ENCODE data around the gene LTA4H.
"Not testable (repeated sequence)": the region's sequence is repeated elsewhere in the genome, so short reads cannot be mapped to it uniquely, and the experiment has no call there.

Gene LTA4H

DNA sequence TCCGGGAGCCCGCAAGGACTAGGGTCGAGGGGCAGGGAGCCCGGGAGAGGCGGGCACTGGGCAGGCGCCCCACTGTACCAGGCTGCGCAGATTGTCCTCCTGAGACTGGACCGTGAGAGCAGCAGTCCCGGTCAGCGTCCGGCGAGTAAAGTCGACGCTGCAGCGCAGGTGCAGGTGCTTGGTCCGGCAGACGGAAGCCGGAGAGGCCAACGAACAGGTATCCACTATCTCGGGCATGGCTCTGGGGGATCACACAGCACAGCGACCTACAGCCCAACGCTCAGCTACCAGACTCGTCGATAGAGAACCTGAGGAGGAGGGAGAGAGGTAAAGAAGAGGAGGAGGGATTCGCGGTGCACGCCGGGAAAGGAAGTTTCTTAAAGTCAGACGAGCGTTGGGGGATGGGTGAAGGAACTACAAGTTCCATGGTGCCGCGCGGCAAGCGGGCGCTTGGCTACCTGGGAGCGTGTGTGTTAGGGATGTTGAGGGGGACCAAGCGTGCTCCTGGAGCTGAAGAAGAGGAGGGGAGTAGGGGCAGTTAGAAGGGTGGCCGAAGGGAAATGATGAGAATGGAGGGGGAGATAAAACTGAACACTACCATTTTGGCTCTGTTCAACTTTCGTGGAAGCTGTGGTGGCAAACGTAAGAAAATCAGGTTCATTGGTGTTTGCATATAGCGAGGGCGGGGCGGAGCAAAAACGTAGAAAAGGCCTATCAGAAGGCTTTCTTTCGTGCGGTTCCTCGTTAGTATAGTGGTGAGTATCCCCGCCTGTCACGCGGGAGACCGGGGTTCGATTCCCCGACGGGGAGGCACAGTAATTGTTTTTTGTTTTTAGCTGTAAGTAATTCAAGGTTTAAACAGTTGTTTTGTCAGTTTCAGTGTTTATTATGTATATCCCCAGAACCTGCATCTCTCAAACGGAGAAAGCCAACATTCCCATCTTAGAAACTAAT lies at the start of gene LTA4H:
LTA4H (minus strand) TSS at position 305 of the 954 bp plus-strand sequence; CDS start at position 237, 68 bp downstream.
- peak; percentile 97 for DNase-seq

DNA sequence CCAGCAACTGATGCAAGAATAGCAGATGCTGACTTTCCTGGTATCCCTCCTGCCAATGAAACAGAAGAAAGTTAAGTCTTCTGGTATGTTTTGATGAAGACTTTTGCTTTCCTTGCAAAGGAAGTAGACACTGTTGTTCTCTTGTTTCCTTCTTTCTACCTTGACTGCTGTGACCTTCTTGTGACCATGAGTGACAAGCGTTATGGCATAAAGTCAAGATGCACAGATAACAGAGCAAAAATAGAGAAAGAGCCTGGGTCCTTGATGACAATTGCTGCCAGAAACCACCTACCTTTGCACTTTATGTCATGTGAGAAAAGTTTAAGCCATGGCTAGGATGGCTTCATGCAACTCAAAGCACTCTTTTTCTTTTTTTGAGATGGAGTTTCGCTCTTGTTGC lies 49.2 kb upstream of the LTA4H start:
- DNase-seq = no peak

DNA sequence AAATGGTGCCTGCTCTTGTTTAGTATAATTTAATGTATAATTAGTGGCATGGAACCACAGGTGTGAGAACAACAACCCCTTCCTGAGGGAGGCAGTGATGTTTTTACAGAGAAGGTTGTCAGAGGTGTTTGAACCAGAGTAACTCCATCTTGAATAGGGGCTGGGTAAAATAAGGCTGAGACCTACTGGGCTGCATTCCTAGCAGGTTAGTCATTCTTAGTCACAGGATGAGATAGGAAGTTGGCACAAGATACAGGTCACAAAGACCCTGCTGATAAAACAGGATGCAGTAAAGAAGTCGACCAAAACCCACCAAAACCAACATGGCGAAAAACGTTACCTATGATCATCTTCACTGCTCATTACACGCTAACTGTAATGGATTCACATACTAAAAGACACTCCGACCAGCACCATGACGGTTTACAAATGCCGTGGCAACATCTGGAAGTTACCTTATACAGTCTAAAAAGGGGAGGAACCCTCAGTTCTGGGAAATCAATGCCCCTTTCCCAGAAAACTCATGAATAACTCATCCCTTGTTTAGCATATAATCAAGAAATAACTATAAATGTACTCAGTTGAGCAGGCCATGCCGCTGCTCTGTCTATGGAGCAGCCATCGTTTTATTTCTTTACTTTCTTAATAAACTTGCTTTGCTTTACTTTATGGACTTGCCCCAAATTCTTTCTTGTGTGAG lies 47.8 kb upstream of the LTA4H start:
- DNase-seq = no peak

DNA sequence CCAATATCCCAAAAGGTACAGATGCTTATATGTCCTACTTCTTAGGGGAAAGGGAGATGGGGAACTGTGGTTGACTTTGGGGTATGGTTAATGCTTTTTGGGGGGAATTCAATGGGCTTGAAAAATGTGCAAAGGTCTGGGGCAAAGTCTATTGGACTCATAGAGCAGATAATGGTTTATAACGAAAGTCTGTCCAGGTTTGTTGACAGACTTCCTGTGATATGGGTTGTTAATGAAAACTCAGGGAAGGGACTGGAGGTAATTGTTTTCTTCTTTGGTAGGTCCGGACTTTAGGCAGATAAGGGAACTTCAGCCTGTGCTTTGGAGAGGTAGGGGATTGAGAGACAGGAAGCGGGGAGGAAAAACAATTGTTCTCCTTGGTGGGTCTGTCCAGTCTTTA lies 46.2 kb upstream of the LTA4H start:
- DNase-seq = no peak

DNA sequence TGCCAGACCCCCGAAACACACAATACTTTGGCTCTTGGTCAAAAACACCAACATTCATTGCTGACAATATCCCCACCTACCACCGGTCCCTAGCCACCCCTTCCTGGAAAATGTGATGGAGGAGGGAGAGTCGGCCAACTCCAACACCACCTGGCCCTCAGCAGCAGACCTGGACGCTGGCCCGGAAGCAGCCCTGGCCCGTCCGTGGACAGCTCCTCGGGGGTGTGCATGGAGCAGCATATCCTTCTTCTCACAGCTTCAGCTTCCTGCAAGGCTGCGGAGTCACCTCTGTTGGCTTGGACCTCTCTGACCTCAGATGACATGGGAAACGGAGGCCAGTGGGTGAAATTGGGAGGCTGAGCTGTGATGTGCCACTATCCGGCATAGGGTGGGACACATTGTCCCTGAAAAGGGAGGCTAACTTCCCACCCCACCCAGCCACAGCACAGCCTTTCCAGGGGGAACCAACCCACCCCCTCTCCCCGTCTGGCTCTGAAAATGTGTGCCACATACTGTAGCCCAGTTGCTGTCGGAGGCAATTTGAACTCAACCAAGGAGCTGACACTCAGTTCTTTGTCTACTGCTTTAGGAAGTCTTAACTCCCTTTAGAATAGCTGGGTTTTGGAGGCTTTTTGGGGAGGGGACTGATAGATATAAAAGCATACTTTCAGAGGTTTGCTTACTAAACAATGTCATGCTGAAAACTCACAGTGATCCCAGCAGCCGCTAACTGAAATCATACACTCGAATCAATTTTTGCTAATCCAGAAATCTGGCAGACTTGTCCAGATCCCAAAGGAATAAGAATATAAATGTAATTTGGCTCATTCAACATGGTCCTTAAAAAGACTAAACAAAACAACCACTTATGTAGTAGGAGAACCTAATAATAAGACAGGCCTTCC lies 43.1 kb upstream of the LTA4H start:
- DNase-seq = no peak

DNA sequence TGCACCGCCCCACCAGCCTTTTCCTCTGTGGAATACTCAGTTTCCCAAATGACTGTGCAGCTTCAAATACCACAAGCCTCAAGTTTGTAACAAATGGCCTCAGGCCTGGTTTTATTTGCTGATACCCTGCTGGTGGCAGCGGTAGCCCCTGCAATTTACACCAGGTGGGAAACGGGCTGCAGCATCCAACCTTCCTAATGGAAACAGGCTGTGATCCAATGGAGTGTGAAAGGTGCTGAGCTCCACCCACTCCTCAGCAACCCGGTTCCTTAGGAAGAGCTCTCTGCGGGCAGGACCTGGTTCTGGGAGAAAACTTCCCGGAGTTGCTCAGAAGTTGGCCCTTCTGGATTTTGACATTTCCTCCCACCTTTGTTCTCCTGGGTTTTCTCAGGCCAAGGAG lies 41.7 kb upstream of the LTA4H start:
- no peak for DNase-seq

DNA sequence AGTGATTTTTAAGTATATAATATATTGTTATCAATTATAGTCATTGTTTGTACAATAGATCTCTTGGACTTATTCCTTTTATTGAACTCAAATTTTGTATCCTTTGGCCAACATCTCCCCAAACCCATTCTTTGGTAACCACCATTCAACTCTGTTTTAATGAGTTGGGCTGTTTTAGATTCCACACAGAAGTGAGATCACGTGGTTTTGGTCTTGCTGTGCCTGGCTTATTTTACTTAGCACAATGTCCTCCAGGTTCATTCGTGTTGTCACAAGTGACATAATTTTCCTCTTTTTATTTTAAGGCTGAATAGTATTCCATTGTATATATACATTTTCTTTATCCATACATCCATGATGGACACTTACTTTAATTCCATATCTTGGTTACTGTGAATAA lies 40.2 kb upstream of the LTA4H start:
- DNase-seq = no peak

DNA sequence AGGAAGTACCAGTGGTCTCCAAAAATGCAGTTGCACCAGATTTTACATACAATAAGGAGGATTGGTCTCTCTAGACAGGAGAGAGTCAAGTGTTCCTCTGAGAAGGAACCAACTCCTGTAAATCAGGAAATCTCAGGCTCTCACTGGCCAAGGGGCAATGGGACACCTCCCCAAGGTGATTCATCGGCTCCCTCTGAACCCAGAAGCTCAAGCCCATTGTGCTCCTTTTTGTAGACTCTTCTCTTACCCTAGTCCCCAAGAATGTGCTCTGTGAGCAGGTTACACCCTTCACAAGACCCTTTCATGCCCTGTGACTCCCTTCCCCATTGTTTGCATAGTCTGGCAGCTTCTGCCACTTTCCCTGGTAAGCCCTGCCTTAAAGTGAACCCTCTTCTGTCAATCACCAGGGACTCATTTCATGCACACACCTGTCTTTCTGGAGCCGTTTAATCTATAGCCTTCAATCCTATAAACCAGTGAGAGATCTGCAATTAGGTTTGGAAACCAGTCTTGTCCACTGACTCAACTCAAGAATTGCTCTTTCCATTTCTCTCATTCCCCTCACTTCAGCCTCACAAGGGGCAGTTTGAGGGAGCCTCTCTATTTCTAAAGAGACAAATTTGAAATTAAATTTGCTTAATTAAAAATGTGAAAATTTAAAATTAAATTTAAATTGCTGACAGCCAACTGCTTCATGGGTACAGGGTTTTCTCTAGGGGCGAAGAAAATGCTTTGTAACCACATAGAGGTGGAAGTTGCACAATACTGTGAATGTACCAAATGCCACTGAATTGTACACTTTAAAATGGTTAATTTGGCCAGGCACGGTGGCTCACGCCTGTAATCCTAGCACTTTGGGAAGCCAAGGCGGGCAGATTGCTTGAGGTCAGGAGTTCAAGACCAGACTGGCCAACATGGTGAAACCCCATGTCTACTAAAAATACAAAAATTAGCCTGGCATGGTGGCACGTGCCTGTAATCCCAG lies 38.3 kb upstream of the LTA4H start:
- DNase-seq = no peak

DNA sequence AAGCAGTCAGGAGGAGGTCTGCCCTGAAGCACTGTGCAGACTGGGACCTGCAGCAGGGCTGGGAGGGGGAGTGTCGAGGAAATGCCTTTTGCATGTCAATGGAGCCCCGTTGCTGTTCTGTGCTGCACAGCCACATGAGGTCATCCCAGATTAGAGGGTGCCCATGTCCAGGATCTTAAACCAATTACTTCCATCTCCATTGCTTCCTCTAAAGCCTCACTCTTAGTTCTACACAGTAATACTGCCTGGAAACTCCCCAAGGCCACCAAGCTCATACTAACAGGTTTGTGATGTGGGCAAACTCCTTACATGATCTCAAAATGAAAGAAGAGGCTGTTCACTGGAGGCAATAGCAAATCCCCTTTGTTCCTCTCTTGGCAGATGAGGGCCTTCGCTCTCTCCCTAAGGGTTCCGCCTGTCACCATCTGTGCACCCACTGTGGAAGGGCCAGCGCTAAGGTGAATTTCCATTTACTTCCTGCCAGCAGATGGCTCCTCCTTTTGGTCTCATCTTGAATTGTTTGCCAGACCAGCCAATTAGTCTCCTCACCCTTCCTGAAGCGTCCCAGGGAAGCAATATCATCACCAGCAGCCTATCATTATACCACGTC lies 35.4 kb upstream of the LTA4H start:
- DNase-seq = no peak

DNA sequence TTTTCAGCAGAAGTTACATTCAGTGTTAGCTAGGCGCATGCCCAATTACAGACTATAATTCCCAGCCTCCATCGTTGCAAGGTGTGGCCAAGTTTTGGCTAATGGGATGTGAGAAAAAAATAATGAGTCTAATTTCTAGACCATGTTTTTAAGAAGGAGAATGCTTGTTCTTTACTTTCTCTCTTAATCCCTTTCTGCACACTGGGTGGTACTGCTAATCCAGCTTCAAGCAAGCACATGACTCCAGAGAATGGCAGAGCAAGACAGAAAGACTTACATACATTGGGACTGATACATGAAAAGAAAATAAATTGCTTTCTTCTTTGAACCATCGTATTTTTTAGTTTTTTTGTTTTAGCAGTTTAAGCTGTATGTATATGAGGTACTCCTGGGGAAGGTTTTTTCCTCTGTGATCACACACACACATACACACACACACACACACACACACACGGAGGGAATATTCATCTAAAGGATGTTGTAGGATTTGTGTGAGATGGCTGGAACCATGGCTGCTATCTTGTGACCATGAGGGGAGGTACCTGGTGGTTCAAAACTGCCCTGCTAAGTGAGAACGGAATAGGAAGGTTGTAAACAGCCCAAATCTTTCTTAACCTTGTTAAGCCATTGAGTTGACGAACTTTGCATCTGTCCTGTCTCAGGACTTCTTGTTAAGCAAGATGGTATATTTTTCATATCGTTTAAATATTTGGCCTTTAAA lies 34.3 kb upstream of the LTA4H start:
- DNase-seq = no peak

DNA sequence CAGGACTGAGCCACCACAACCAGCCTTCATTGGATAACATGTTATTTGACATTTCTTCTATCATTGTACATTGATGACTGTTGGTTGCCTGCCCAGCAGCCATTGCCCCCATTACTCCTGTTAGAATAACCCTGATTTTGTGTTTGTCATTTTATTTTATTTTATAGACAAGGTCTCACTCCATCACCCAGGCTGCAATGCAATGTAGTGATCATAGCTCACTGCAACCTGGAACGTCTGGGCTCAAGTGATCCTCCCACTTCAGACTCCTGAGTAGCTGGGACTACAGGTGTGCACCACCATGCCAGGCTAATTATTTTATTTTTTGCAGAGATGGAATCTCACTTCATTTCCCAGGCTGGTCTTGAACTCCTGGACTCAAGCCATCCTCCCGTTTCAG lies 33.2 kb upstream of the LTA4H start:
- no peak for DNase-seq

DNA sequence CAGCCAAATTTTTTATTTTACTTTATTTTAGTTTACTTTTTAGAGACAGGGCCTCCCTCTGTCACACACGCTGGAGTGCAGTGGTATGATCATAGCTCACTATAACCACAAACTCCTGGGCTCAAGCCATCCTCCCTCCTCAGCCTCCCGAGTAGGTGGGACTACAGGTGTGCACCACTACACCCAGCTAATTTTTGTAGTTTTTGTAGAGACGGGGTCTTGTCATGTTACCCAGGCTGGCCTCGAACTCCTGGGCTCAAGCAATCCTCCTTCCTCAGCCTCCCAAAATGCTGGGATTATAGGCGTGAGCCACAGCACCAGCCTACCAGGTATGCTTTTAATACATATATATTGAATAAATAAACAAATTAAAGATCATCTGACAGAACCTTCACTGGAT lies 32.7 kb upstream of the LTA4H start:
- no peak for DNase-seq

DNA sequence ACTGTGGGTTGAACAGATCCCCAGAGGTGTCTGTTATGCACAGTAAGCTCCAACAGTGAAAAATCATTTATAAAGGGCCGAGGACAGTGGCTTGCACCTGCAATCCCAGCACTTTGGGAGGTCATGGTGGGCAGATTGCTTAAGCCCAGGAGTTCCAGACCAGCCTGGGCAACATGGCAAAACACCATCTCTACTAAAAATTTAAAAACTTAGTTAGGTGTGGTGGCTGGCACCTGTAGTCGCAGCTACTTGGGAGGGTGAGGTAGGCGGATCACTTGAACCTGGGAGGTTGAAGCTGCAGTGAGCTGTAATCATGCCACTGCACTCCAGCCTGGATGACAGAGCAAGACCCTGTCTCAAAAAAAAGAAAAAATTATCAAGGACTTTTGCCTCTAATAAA lies 30.4 kb upstream of the LTA4H start:
- DNase-seq = not testable (repeated sequence)

DNA sequence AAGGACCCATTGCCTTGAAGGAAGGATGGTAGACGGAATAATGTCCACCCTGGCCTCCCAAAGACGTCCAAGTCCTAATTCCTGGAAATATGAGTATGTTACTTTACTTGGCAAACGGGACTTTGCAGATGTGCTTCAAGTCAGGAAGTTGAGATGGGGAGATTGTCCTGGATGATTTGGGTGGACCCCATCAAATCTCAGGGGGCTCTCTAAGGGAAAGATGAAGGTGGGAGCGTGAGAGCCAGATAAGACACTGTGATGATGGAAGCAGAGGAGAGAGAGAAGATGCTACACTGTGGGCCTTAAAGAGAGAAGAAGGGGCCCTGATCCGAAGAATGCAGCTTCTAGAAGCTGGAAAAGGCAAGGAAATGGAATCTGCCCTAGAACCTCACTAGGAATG lies 29.6 kb upstream of the LTA4H start:
- DNase-seq = no peak

DNA sequence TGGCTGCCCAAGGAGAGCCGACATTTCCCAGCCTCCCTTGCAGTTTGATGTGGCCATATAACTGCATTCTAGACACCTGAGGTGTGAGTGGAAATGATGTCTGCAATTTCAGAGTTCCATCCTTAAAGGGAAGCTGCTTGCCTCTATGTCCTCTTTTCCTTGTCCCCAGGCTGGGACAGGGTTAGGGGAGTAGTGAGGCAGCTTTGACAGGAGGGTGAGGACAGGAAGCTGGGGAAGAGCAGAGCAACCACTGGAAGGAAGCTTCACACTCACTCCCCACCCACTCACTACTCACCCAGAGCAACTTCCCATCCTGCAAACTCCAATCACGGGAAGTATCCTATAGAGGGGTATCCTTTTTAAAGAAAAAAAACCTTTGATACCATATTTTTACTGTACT lies 28.9 kb upstream of the LTA4H start:
- DNase-seq = no peak

DNA sequence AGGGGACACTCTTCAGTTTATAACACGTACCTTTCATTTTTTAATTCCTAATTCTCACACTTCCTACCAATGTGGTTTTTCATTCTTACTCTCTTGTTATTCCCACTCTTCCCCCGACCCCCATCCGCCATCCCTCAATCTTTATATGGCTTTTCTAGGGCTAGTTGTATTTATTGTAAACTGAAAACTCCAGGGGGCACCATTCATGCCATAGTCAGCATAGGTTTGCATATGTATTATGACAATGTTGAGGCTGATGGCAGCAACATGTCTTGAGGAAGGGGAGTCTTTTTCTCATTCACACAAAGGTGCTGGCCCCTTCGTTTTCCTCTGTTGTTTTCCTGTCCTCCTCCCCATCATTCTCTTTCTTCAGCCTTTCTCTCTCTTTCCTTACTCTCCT lies 27.7 kb upstream of the LTA4H start:
- peak; percentile 33 for DNase-seq

DNA sequence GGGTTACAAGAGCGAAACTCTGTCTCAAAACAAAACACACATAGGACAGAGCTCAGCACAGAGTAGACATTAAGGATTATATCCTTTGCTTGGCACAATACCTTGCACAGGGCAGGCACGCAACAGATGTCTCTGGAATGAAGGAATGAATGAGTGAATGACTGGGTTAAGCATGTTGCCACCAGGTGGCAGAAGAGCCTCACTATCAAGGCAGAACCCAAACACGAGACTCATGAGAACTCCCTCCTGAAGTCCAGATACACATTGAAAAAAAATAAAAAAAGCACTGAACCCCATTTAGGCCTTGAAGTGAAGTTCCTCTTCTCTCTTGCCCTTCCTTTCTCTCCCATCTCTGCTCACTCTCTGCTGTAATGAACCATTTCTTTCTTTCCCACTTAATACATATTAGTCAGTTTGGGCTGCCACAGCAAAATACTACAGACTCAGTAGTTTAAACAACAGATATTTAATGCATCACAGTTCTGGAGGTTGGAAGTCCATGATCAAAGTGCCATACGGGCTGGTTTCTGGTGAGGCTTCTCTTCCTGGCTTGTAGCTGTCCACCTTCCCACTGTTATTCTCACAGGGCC lies 26.6 kb upstream of the LTA4H start:
- peak; percentile 83 for DNase-seq

DNA sequence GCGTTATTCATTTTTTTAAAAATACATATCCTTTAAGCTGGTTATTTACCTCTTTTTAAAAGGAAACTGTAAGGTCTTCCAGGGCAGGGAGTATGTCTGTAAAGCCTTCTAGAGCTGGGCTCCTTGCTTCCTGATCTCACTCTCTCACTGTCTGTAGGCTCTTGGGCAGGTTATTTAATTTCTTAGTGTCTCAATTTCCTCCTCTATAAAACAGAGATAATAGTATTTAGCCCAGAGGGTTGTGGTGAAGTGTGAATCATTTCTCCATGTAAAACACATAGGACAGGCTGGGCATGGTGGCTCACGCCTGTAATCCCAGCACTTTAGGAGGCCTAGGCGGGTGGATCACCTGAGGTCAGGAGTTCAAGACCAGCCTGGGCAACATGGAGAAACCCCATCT lies 25.9 kb upstream of the LTA4H start:
- DNase-seq = no peak

DNA sequence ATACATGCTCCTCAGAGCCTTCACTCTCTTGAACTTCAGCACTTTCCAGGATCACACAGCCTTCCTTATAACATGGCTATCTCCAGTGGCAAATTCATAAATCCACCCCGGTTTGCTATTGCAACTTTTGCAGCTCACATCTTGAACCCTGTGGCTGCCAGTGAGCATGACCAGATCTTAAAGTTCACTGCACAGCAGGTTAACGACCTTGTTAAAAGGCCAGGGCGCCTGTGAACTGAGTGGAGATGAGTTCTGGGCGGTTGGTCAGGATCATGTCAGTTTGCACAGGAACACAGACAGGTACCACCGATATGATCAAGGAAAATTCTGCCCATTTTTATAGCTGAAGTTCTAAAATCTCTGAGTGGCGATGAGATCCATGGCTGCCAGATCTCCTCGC lies 24.7 kb upstream of the LTA4H start:
- DNase-seq = no peak

DNA sequence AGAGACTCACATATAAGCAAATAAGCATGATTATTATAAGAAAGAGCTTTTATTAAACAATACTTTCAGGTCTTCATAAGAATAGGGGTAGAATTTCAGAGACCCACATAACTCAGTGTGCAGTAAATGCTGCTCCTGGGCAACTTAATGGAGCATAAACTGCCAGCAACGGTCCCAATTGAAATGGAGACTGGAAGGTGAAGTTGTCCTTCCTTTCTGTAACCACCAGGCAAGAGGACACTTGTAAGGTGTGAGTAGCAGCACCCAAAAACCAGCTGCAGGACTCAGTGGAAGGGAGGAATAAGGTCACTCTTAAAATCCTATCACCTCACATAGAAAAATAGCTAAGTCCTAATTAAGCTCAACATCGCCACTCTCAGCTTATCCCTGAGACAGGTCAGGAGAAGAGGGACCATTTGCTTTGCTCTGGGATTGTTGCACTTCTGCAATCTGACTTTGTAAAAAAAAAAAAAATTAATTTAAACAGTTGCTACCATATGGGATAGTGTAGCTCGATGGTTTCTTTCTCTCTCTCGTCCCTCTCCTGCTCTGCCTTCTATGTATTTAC lies 22.7 kb upstream of the LTA4H start:
- no peak for DNase-seq

Measured in CD4-positive, alpha-beta T cell treated with Interleukin-12 subunit alpha and Interleukin-12 subunit beta, for 1 hour (primary cell).